GM19025 (cell line): Measurements from ENCODE around the gene TFDP1.

Experiments
- ATAC-seq: cut with Tn5 transposase; IDR thresholded peaks from one replicate; pipeline ENCODE4 v1.9.1; 2021; ENCODE audit warnings: mild to moderate bottlenecking, low read depth, moderate library complexity; ENCODE audit not compliant: unreplicated experiment

TFDP1 gene

GRCh38 chr13:113657851-113658741 lies 73.5 kb downstream of the TFDP1 start, which contains the start of gene ATP4B:
TSS of gene ATP4B (minus strand) at chr13:113658198. CDS start at chr13:113658144, 54 bp downstream.
- ATAC-seq = no peak

GRCh38 chr13:113658836-113659235 lies 74.3 kb downstream of the TFDP1 start:
- ATAC-seq = no peak

GRCh38 chr13:113659337-113659736 lies 74.8 kb downstream of the TFDP1 start:
- no peak for ATAC-seq

DNA sequence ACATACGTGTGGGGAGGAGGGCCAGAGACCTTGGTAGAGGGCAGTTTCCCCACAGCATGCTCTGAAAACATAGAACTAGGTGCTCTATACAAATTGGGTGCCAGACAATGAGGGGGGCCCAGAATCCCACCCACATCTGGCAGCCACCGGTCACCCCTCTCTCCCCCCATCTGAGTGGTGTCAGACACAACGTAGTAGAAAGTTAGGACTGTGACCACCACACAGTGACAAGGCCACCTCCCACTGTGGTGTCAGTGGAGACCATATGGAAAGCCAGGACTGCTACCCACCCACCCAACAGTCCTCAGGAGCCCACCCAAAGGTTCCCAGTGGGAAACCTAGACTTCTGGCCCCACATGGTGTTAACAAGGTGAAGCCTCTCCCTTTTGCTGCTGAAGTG lies 75.5 kb downstream of the TFDP1 start:
- ATAC-seq = no peak

DNA sequence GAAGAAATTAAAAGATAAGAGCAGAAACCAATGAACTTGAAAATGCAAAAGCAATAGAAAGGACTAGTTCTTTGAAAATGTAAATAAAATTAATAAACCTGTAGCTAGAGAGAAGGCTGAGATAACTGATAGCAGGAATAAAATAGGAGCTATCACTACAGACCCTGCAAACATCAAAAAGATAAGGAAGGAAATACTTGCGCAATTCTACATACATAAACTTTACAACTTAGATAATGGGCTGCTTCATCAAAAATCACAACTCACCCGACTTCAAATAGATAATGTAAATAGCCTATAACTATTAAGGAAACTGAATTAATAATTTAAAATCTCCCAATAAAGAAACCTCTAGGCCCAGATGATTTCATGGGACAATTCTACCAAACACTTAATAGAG lies 77.0 kb downstream of the TFDP1 start:
- ATAC-seq = no peak

- ATAC-seq = no peak
Measured at GRCh38 chr13:113663934-113664333, 79.4 kb downstream of the TFDP1 start.

GRCh38 chr13:113664751-113665596 lies 80.4 kb downstream of the TFDP1 start:
- no peak for ATAC-seq

DNA sequence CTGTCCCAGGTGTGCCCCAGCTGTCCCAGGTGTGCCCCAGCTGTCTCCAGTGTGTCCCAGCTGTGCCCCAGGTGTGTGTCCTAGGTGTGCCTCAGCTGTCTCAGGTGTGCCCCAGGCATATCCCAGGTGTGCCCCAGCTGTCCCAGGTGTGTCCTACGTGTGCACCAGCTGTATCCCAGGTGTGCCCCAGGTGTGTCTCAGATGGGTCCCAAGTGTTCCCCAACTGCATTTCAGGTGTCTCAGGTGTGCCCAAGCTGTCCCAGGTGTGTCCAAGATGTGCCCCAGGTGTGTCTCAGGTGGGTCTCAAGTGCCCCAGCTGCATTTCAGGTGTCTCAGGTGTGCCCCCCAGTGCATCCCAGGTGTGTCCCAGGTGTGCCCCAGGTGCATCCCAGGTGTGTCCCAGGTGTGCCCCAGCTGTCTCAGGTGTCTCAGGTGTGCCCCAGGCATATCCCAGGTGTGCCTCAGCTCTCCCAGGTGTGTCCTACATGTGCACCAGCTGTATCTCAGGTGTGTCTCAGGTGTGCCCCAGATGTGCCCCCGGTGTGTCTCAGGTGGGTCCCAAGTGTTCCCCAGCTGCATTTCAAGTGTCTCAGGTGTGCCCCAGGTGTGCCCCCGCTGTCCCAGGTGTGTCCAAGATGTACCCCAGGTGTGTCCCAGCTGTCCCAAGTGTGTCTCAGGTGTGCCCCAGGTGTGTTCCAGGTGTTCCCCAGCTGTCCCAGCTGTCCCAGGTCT lies 81.2 kb downstream of the TFDP1 start:
- no peak for ATAC-seq

GRCh38 chr13:113666329-113666670 lies 81.7 kb downstream of the TFDP1 start:
- ATAC-seq = no peak

DNA sequence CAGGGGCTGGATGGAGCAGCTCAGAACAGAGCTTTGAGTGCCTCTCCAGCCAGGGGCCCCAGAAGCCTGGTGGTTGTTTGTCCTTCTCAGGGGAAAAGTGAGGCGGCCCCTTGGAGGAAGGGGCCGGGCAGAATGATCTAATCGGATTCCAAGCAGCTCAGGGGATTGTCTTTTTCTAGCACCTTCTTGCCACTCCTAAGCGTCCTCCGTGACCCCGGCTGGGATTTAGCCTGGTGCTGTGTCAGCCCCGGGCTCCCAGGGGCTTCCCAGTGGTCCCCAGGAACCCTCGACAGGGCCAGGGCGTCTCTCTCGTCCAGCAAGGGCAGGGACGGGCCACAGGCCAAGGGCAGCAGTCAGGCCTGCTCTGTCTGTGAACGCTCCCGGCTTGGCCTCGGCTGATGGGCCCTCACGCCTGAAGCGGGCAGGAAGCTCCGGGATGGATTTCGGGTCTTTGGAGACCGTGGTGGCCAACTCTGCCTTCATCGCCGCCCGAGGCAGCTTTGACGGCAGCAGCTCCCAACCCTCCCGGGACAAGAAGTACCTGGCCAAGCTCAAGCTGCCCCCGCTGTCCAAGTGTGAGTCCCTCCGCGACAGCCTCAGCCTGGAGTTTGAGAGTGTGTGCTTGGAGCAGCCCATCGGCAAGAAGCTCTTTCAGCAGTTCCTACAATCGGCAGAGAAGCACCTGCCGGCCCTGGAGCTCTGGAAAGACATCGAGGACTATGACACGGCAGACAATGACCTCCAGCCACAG lies 82.6 kb downstream of the TFDP1 start, which contains the start of gene GRK1:
Gene GRK1 (plus strand): TSS at position 269 of the 751 bp plus-strand sequence. CDS start 168 bp downstream, at position 437.
- ATAC-seq = no peak

DNA sequence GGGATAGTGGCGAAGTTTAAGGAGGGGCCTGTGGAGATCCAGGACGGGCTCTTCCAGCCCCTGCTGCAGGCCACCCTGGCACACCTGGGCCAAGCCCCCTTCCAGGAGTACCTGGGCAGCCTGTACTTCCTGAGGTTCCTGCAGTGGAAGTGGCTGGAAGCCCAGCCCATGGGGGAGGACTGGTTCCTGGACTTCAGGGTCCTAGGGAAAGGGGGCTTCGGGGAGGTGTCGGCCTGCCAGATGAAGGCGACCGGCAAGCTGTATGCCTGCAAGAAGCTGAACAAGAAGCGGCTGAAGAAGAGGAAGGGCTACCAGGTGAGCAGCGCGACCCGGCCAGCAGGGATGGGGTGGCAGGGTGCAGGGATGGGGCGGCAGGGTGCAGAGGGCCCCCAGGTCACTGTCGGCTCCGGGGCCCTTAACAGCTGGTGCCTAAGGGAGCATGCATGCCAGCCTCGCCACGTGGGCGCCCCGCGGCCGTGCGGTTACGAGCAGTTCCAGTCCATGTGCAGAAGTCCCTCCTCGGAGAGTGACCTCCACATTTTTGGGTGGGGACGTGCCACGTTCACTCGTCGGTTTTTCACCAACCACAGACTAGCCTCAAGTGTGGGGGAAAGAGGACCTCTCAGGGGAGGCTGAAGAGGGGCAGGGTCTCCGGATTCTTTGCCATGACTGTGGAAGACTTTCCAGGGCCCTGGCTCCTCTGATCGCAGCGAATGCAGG lies 83.4 kb downstream of the TFDP1 start:
- ATAC-seq = no peak

DNA sequence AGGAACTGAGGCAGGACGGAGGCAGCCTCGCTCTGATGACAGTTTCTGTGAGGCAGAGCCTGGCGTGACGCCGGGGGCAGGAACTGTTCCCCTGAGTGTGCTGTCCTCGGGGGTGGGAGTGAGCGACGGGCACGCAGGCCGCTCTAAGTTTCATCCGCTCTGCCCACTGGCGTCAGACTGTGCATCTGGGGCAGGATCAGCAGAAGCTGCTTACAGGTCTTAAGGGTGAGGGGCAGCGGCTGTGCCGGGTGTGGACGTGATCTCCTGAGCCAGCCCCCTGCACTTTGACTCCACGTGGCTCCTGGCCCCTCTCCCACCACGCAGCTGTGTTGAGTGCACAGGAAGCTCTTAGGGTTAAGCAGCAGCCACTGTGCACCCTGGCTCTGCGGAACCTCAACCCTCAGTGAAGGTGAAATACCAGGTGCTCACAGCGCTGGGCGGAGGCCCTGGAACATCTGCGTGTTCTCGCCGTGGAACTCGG lies 84.0 kb downstream of the TFDP1 start:
- no peak for ATAC-seq

- ATAC-seq = no peak
Measured at GRCh38 chr13:113669231-113669754, 84.7 kb downstream of the TFDP1 start.

GRCh38 chr13:113669755-113670341 lies 85.3 kb downstream of the TFDP1 start:
- no peak for ATAC-seq

DNA sequence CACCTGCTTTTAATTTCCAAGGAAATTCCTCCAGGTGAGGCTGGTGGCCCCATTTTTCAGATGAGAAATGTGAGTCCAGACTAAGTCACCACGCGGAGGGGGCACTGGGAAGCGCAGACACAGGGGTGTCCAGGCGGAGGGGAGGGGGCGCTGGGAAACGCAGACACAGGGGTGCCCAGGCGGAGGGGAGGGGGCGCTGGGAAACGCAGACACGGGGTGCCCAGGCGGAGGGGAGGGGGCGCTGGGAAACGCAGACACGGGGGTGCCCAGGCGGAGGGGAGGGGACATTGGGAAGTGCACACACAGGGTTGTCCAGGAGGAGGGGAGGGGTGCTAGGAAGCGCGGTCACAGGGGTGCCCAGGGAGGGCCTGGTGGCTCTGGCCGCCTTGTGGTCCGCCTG lies 86.0 kb downstream of the TFDP1 start:
- no peak for ATAC-seq

DNA sequence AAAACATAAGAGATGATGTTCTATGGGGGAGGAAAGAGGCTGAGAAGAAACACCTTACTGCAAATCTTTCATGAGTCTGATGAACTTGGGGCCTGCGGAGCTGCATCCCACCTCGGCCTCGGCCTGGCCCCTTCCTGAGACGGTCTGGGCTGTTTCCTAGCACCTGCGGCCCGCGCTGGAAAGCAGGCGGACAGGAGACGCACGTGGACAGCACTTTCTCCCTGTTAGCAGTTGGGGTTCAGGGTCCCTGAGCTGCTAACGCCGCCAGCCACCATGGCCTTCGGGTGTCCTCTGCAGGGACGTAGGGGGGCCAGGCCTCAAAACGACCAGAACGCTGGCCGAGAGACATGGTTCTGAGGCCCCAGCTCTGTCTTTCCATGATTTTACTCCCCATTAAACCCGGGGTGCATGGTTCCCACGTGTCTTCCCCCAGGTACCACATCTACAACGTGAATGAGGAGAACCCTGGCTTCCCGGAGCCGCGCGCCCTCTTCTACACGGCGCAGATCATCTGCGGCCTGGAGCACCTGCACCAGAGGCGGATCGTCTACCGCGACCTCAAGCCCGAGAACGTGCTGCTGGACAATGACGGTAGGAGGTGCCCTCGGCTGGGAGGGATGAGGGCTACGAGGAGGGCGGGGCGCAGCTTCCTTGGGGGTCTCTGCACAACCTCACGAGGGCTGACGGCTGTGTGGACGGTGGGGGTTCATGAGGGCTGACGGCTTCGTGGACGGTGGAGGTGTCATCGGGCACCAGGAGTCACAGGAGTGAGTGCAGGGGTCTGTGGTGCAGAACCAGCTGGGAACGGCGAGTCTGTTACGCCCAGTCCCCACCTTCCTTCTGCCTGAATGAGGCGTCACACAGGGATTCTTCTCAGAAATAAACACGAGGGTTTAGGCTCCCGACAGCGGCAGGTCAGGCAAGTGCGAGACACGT lies 86.8 kb downstream of the TFDP1 start:
- ATAC-seq = no peak

DNA sequence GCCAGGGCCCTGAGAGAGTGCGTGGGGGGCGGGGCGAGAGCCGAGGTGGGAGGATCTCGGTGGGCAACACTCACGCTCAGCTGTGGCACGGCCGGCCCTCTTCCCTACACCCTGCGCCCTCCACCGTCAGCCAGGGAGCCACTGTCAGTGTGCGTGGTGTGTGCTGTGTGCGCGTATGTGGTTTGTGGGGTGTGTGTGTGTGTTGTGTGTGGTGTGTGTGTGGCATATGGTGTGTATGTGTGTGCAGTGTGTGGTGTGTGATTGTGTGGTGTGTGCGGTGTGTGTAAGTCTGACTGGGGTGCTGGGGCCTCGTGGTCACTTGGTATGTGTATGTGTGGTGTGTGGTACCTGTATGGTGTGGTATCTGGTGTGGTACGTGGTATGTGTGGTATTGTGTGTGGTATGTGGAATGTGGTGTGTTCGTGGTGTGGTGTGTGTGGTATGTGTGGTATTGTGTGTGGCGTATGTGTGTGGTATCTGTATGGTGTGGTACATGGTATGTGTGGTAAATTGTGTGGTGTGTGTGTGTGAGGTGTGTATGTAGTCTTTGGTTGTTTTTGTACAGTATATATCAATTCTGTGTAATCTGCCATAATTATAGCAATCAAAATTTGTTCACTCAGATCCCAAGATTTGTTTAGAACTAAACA lies 87.6 kb downstream of the TFDP1 start:
- ATAC-seq = no peak
